DND-41 (cell line): ENCODE measurements around the gene CRABP1.
A peak's percentile ranks its signal among the peaks of the same experiment; 100 is the strongest.

Experiments
- ATAC-seq: fragments of 200-7000 bp; cut with Tn5 transposase; 3 replicates; pipeline ENCODE4 v1.9.1; 2021; ENCODE audit warnings: low read depth; ENCODE audit not compliant: insufficient read depth
- DNase-seq: peaks from one replicate; pipeline ENCODE4 v3.0.0-alpha.2; 2020
- H2AFZ ChIP-seq: 2 replicates; pipeline ENCODE4 v1.6.0; 2012; ENCODE audit warnings: low read depth, low read length
- H3K27ac ChIP-seq: 2 replicates; pipeline ENCODE4 v1.5.1; 2012; ENCODE audit warnings: low read length, inconsistent platforms
- H3K27me3 ChIP-seq: fragments of 200-600 bp; sonication (generic); 2 replicates; pipeline ENCODE4 v1.6.0; 2012; ENCODE audit warnings: low read length, mild to moderate bottlenecking, inconsistent platforms; ENCODE audit not compliant: insufficient read depth, poor library complexity
- H3K36me3 ChIP-seq: 2 replicates; pipeline ENCODE4 v1.5.1; 2012; ENCODE audit warnings: low read length, inconsistent platforms; ENCODE audit not compliant: insufficient read depth
- H3K4me1 ChIP-seq: 2 replicates; pipeline ENCODE4 v1.5.1; 2012; ENCODE audit warnings: mild to moderate bottlenecking, low read length; ENCODE audit not compliant: insufficient read depth
- H3K4me2 ChIP-seq: 2 replicates; pipeline ENCODE4 v1.6.0; 2012; ENCODE audit warnings: mild to moderate bottlenecking, moderate library complexity, low read length, inconsistent platforms; ENCODE audit not compliant: insufficient read depth
- H3K4me3 ChIP-seq, 2 experiments: fragments of 200-600 bp in 1 of 2; shearing (Covaris generic) in 1 of 2; 2 replicates each; pipeline ENCODE4 v1.5.1; 2012 to 2016; ENCODE audit warnings: inconsistent platforms in 2 of 2, low read length in 2 of 2, mild to moderate bottlenecking in 2 of 2, low read depth in 1 of 2, moderate library complexity in 1 of 2
- H3K79me2 ChIP-seq: 2 replicates; pipeline ENCODE4 v1.6.0; 2012; ENCODE audit warnings: low read length, inconsistent platforms; ENCODE audit not compliant: insufficient read depth
- H3K9ac ChIP-seq: 2 replicates; pipeline ENCODE4 v1.6.0; 2012; ENCODE audit warnings: low read depth, mild to moderate bottlenecking, inconsistent platforms, low read length, moderate library complexity
- H3K9me3 ChIP-seq: 2 replicates; pipeline ENCODE4 v1.5.1; 2012; ENCODE audit warnings: low read length, moderate library complexity, mild to moderate bottlenecking, inconsistent platforms; ENCODE audit not compliant: insufficient read depth, severe bottlenecking
- H4K20me1 ChIP-seq: 2 replicates; pipeline ENCODE4 v1.6.0; 2012; ENCODE audit warnings: low read length; ENCODE audit not compliant: insufficient read depth
- CTCF ChIP-seq: IDR thresholded peaks from 2 replicates; pipeline ENCODE4 v1.5.1; 2012; ENCODE audit warnings: borderline replicate concordance, low read length, moderate library complexity, mild to moderate bottlenecking; ENCODE audit not compliant: poor library complexity, severe bottlenecking; ENCODE audit errors: extremely low read depth
- EZH2 ChIP-seq: IDR thresholded peaks from 3 replicates; pipeline ENCODE4 v1.6.1; 2012; ENCODE audit warnings: borderline replicate concordance, low read depth, mild to moderate bottlenecking, moderate library complexity, low read length, inconsistent platforms; ENCODE audit not compliant: severe bottlenecking

CRABP1 gene

GRCh38 chr15:78364233-78364632, 24.1 kb downstream of the CRABP1 start:
- no peak for TF ChIP-seq EZH2
- no peak for TF ChIP-seq CTCF
- Histone ChIP-seq H3K27me3 (peaks cover 9% of the 10 kb centered on the region), H3K4me3 (no peak overlapping the region), H3K27ac (no peak overlapping the region), H2AFZ (no peak overlapping the region), H3K4me1 (no peaks in the 10 kb centered on the region), H3K9me3 (no peaks in the 10 kb centered on the region), H3K4me2 (no peak overlapping the region), H4K20me1 (no peaks in the 10 kb centered on the region), H3K36me3 (no peaks in the 10 kb centered on the region), H3K79me2 (no peaks in the 10 kb centered on the region), H3K9ac (no peak overlapping the region)
- no peak for ATAC-seq
- no peak for DNase-seq

GRCh38 chr15:78365917-78366316, 25.8 kb downstream of the CRABP1 start:
- no peak for ATAC-seq
- Histone ChIP-seq H3K4me3 (no peak overlapping the region), H3K36me3 (no peaks in the 10 kb centered on the region), H3K4me1 (no peaks in the 10 kb centered on the region), H3K9me3 (no peaks in the 10 kb centered on the region), H3K27me3 (peaks cover 13% of the 10 kb centered on the region), H3K4me2 (no peak overlapping the region), H2AFZ (no peak overlapping the region; the same call in 1 of the 2 replicates), H3K79me2 (no peaks in the 10 kb centered on the region), H4K20me1 (no peaks in the 10 kb centered on the region), H3K9ac (no peak overlapping the region), H3K27ac (no peak overlapping the region)
- TF ChIP-seq CTCF (no peak), EZH2 (no peak)
- DNase-seq = no peak

GRCh38 chr15:78366342-78366741, 26.2 kb downstream of the CRABP1 start:
- H2AFZ ChIP-seq = no peak overlapping the region
- ATAC-seq (no peak), DNase-seq (no peak)
- no peak overlapping the region for H3K4me3 ChIP-seq
- no peak overlapping the region for H3K4me2 ChIP-seq
- TF ChIP-seq EZH2 (no peak), CTCF (no peak)
- H3K27me3 ChIP-seq = peaks cover 14% of the 10 kb centered on the region
- no peaks in the 10 kb centered on the region for H3K9me3 ChIP-seq
- H3K79me2 ChIP-seq = no peaks in the 10 kb centered on the region
- no peaks in the 10 kb centered on the region for H3K36me3 ChIP-seq
- no peaks in the 10 kb centered on the region for H3K4me1 ChIP-seq
- no peak overlapping the region for H3K27ac ChIP-seq
- no peak overlapping the region for H3K9ac ChIP-seq
- no peaks in the 10 kb centered on the region for H4K20me1 ChIP-seq

GRCh38 chr15:78368651-78369050, 28.5 kb downstream of the CRABP1 start:
- no peak overlapping the region for H3K4me3 ChIP-seq

More at GRCh38 chr15:78368651-78369050, 28.5 kb downstream of the CRABP1 start:
- no peak for TF ChIP-seq CTCF
- no peak for TF ChIP-seq EZH2
- no peak overlapping the region for H3K9ac ChIP-seq
- no peak overlapping the region for H2AFZ ChIP-seq
- H3K79me2 ChIP-seq = no peaks in the 10 kb centered on the region
- H4K20me1 ChIP-seq = no peaks in the 10 kb centered on the region
- H3K4me1 ChIP-seq = no peaks in the 10 kb centered on the region
- peak; percentile 6 for DNase-seq
- no peak overlapping the region for H3K4me2 ChIP-seq
- no peak; the same call in 2 of the 3 replicates for ATAC-seq
- peaks cover 17% of the 10 kb centered on the region for H3K27me3 ChIP-seq
- no peaks in the 10 kb centered on the region for H3K36me3 ChIP-seq
- H3K27ac ChIP-seq = no peak overlapping the region
- no peaks in the 10 kb centered on the region for H3K9me3 ChIP-seq
